ENCODE data around the gene EEF1AKMT2. TPM values are rescaled to one million over a fixed set of nuclear protein-coding genes. Genes with fewer than 3 reads are reported as not detected.

Gene EEF1AKMT2
- total RNA-seq, 1 experiment from 2014 or later: 18.2 TPM

DNA sequence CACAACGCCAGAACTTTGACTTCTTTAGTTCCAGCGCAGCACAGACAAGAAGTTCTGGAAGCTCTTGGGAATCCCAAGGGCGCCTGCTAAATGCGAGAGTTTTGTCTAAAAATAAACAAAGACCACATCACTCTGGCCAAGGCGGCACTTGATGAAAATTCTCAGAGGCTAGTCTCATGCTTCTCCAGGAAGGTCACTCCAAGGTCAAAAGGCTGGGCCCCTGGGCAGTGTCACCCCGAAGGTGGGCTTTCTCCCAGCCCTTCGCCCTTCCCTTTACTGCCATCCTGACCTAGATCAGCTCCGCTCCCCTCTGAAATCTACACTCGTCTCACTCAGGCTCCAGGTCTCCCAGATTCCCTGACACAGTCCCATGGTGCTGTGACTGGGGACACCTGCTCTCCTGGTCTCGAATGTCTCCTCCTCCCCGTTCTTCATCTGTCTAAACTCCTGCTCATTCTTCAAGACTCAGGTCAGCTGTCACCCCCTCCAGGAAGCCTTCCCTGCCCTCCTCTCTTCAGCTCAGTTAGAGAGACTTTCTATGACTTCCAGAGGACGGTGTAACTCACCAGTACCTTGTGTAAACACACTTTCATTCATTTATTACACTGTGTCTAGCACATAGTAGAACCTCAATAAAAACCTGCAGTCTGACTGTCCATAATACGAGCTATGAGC is 58.0 kb downstream of the EEF1AKMT2 start:
- no peak for ATAC-seq

DNA sequence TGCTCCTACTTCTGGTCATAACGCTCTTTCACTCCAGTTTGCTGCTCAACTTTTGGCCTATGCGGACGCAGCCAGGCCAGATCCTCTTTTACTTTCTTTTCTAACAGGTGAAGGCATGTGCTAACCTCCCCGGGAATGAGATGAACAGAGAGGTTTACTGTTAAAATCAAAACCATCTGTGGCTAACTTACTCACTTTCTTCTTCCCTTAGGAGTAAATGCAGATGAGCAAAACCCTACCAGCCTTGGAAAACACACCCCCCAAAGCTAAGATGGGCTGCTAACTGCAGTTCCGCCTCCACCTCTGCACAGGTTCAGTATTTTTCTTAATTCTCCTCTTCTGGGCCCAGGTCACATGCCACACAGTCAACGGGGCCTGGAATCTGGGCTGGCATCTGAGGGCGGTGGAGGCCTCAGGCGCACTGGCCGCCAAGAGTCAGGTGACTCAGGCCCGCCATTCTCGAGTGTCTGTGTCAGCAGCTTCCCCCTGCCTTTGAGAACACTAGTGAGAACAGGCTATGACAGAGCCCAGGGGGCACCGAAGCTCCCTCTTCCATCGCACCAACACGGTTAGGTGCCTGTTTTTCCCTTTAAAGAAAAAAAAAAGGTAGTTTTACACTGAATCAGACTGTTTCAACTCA is 58.6 kb downstream of the EEF1AKMT2 start:
- H2AFZ ChIP-seq (ENCODE audit: low read length): no peak overlapping the region

More for the DNA sequence above, 58.0 kb downstream of the EEF1AKMT2 start:
- ChIA-PET POLR2A (ENCODE audit: unreplicated experiment) (no interaction called here), CTCF (no interaction called here)
- Histone ChIP-seq H3K27ac (ENCODE audit: low read length) (no peak overlapping the region), H3K4me3 (ENCODE audit: low read length) (no peak overlapping the region), H3F3A (ENCODE audit: low read length, unreplicated experiment) (no peaks in the 10 kb centered on the region), H3K9me3 (ENCODE audit: low read length) (no peaks in the 10 kb centered on the region), H3K4me2 (ENCODE audit: low read length) (no peak overlapping the region), H3K36me3 (ENCODE audit: low read depth, low read length) (no peaks in the 10 kb centered on the region), H3K9ac (ENCODE audit: low read length) (no peak overlapping the region), H3K79me2 (ENCODE audit: low read length) (peaks cover 38% of the 10 kb centered on the region), H4K20me1 (ENCODE audit: low read length) (no peaks in the 10 kb centered on the region), H3K4me1 (ENCODE audit: insufficient read depth, low read length) (peaks cover 11% of the 10 kb centered on the region), H2AFZ (ENCODE audit: low read length) (no peak overlapping the region), H3K27me3 (ENCODE audit: low read length) (no peaks in the 10 kb centered on the region), H3K9me2 (replicated peaks; ENCODE audit: low read length) (no peaks in the 10 kb centered on the region)
- TF ChIP-seq, protein P1, sequence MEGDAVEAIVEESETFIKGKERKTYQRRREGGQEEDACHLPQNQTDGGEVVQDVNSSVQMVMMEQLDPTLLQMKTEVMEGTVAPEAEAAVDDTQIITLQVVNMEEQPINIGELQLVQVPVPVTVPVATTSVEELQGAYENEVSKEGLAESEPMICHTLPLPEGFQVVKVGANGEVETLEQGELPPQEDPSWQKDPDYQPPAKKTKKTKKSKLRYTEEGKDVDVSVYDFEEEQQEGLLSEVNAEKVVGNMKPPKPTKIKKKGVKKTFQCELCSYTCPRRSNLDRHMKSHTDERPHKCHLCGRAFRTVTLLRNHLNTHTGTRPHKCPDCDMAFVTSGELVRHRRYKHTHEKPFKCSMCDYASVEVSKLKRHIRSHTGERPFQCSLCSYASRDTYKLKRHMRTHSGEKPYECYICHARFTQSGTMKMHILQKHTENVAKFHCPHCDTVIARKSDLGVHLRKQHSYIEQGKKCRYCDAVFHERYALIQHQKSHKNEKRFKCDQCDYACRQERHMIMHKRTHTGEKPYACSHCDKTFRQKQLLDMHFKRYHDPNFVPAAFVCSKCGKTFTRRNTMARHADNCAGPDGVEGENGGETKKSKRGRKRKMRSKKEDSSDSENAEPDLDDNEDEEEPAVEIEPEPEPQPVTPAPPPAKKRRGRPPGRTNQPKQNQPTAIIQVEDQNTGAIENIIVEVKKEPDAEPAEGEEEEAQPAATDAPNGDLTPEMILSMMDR (conservative IDR thresholded peaks at IDR 0.05; ENCODE audit: low read depth, low read length): no peak
- no peak for TF ChIP-seq EZH2 (IDR thresholded peaks at IDR 0.05; ENCODE audit: low read length, unreplicated experiment)
- TF ChIP-seq EZH2phosphoT487 (IDR thresholded peaks at IDR 0.05; ENCODE audit: borderline replicate concordance, low read length): no peak
- no TSS peak for BruUV-seq (replicated peaks)
- intact Hi-C loops (cut with micrococcal nuclease): no loop called here
- no peak for DNase-seq

More for the DNA sequence above, 58.6 kb downstream of the EEF1AKMT2 start:
- Histone ChIP-seq H3K4me1 (ENCODE audit: insufficient read depth, low read length) (peaks cover 11% of the 10 kb centered on the region), H3K79me2 (ENCODE audit: low read length) (peaks cover 32% of the 10 kb centered on the region), H3K27me3 (ENCODE audit: low read length) (no peaks in the 10 kb centered on the region), H3K4me2 (ENCODE audit: low read length) (no peak overlapping the region), H3K9me3 (ENCODE audit: low read length) (no peaks in the 10 kb centered on the region), H3K27ac (ENCODE audit: low read length) (no peak overlapping the region), H3K4me3 (ENCODE audit: low read length) (no peak overlapping the region), H3K9ac (ENCODE audit: low read length) (no peak overlapping the region), H3K36me3 (ENCODE audit: low read depth, low read length) (no peaks in the 10 kb centered on the region), H3F3A (ENCODE audit: low read length, unreplicated experiment) (no peaks in the 10 kb centered on the region), H4K20me1 (ENCODE audit: low read length) (no peaks in the 10 kb centered on the region), H3K9me2 (replicated peaks; ENCODE audit: low read length) (no peaks in the 10 kb centered on the region)
- TF ChIP-seq EZH2phosphoT487 (IDR thresholded peaks at IDR 0.05; ENCODE audit: borderline replicate concordance, low read length): no peak
- no peak for TF ChIP-seq EZH2 (IDR thresholded peaks at IDR 0.05; ENCODE audit: low read length, unreplicated experiment)
- TF ChIP-seq, protein P1 (conservative IDR thresholded peaks at IDR 0.05; ENCODE audit: low read depth, low read length): no peak
- ChIA-PET POLR2A (ENCODE audit: unreplicated experiment) (no interaction called here), CTCF (no interaction called here)
- DNase-seq (no peak), ATAC-seq (no peak)
- intact Hi-C loops (cut with micrococcal nuclease): no loop called here
- BruUV-seq (replicated peaks): no TSS peak

Data from PC-3 (cell line).